ENCODE data around the gene PLB1.

PLB1 gene

DNA sequence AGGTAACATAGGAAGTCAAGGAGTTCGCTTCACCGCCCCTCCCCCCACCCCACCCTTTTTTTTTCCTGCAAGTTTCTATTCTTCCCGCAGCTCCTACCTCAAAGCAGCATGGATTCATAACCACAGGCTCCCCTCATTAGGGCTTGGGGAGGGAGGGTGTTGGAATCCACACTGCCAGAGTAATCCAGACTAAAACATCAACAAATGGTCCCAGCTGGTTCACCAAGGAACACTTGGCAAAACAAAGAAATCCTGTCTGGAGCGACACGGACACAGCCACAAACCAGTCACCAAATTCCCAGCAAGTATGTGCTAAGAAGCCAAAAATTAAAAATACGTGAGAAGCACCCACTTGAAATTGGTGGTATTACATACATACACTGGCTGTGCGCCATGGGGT, 148.9 kb downstream of the PLB1 start:
- Histone ChIP-seq H4K20me1 (no peaks in the 10 kb centered on the region), H3K36me3 (no peaks in the 10 kb centered on the region), H3K9ac (no peak overlapping the region), H3K4me1 (peaks cover 13% of the 10 kb centered on the region), H3K27me3 (no peaks in the 10 kb centered on the region), H3K4me3 (no peak overlapping the region), H3K27ac (no peak overlapping the region), H3K4me2 (no peak overlapping the region), H3K9me3 (no peaks in the 10 kb centered on the region)
- no peak for TF ChIP-seq Cebpa-rat (IDR thresholded peaks at IDR 0.05)

- H3K36me3 ChIP-seq = no peaks in the 10 kb centered on the region
- H4K20me1 ChIP-seq = no peaks in the 10 kb centered on the region
- H3K4me3 ChIP-seq = no peak overlapping the region
- H3K4me2 ChIP-seq = no peak overlapping the region
- no peak overlapping the region for H3K27ac ChIP-seq
- peaks cover 17% of the 10 kb centered on the region for H3K4me1 ChIP-seq
- no peak for TF ChIP-seq Cebpa-rat (IDR thresholded peaks at IDR 0.05)
- no peaks in the 10 kb centered on the region for H3K9me3 ChIP-seq
- H3K9ac ChIP-seq = no peak overlapping the region
- H3K27me3 ChIP-seq = no peaks in the 10 kb centered on the region
Observed at GRCh38 chr2:28645553-28645952, 149.7 kb downstream of the PLB1 start.

GRCh38 chr2:28647682-28648081, 151.8 kb downstream of the PLB1 start:
- Histone ChIP-seq H3K4me3 (no peak overlapping the region), H3K9me3 (no peaks in the 10 kb centered on the region), H3K27me3 (no peaks in the 10 kb centered on the region), H3K36me3 (no peaks in the 10 kb centered on the region), H4K20me1 (no peaks in the 10 kb centered on the region), H3K9ac (no peak overlapping the region), H3K4me2 (no peak overlapping the region), H3K4me1 (peaks cover 14% of the 10 kb centered on the region), H3K27ac (no peak overlapping the region)
- no peak for TF ChIP-seq Cebpa-rat (IDR thresholded peaks at IDR 0.05)

- no peak overlapping the region for H3K9ac ChIP-seq
- no peak overlapping the region for H3K4me2 ChIP-seq
- no peaks in the 10 kb centered on the region for H3K36me3 ChIP-seq
- H3K4me1 ChIP-seq = peaks cover 14% of the 10 kb centered on the region
- no peaks in the 10 kb centered on the region for H3K27me3 ChIP-seq
- H3K27ac ChIP-seq = no peak overlapping the region
- H4K20me1 ChIP-seq = no peaks in the 10 kb centered on the region
- no peak overlapping the region for H3K4me3 ChIP-seq
- TF ChIP-seq Cebpa-rat (IDR thresholded peaks at IDR 0.05) = no peak
- no peaks in the 10 kb centered on the region for H3K9me3 ChIP-seq
Observed at GRCh38 chr2:28648147-28648546, 152.3 kb downstream of the PLB1 start.

GRCh38 chr2:28648671-28649395, 153.0 kb downstream of the PLB1 start:
- Histone ChIP-seq H4K20me1 (no peaks in the 10 kb centered on the region), H3K36me3 (no peaks in the 10 kb centered on the region), H3K9me3 (no peaks in the 10 kb centered on the region), H3K9ac (no peak overlapping the region), H3K4me1 (peaks cover 14% of the 10 kb centered on the region), H3K4me2 (no peak overlapping the region), H3K27me3 (no peaks in the 10 kb centered on the region), H3K27ac (no peak overlapping the region), H3K4me3 (no peak overlapping the region)
- no peak for TF ChIP-seq Cebpa-rat (IDR thresholded peaks at IDR 0.05)

DNA sequence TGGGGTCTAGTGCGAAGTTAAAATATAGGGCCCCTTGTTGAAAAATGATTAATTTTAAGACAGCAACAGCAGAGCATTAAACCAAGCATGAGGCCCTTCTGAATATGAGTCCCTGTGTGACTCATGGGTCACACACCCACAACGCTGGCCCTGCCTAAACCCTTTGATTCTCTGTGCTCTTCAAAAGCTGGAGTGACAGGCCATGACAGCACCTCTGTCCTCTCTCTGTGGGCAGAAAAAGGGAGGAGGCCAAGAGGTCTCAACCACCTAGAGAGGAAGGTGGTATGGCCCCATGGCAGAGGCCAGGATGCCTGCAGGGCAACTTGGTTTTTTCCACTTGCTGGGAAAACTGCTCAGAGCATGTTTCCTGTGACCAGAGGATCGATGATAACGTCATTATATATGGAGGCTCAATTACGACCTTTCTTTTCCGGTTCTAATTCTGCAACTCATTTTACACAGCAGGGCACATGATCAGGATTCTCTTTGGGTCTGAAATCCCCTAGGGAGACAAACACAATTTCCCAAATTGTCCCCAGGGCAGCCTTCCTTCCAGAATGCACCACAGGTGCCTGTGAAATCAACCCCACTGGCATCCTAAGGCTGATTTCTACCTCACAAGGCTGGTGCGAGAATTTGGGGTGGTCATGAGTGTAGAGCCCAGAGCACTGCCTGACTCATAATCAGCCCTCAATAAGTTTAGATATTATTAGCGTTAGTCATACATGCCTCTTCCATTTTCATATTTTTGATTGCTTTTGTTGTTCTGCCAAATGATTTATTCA, 153.8 kb downstream of the PLB1 start:
- no peaks in the 10 kb centered on the region for H3K36me3 ChIP-seq
- no peak overlapping the region for H3K4me3 ChIP-seq
- H3K4me1 ChIP-seq = peaks cover 14% of the 10 kb centered on the region
- H3K4me2 ChIP-seq = peak overlapping the region; percentile 55
- H3K27me3 ChIP-seq = no peaks in the 10 kb centered on the region
- H3K9ac ChIP-seq = no peak overlapping the region
- H3K9me3 ChIP-seq = no peaks in the 10 kb centered on the region
- H3K27ac ChIP-seq = no peak overlapping the region
- no peak for TF ChIP-seq Cebpa-rat (IDR thresholded peaks at IDR 0.05)
- H4K20me1 ChIP-seq = no peaks in the 10 kb centered on the region

DNA sequence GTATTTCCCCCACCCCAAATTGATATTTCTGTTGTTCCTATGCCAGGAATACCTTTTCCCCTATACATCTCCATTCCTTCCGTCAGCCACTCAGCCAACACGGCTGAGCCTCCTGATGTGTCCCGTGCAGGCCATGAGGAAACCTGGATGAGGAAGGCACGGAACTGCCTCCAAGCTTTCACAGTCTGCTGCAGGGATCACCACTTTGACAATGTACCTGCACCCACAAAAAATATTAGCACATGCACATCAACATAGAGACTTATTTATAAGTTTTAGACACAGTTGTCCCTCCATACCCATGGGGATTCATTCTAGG, 154.4 kb downstream of the PLB1 start:
- no peak overlapping the region for H3K4me3 ChIP-seq
- H3K4me2 ChIP-seq = peak overlapping the region; percentile 55
- H3K4me1 ChIP-seq = peaks cover 14% of the 10 kb centered on the region
- H3K9me3 ChIP-seq = no peaks in the 10 kb centered on the region
- H3K27me3 ChIP-seq = no peaks in the 10 kb centered on the region
- no peak overlapping the region for H3K9ac ChIP-seq
- no peaks in the 10 kb centered on the region for H4K20me1 ChIP-seq
- no peaks in the 10 kb centered on the region for H3K36me3 ChIP-seq
- TF ChIP-seq Cebpa-rat (IDR thresholded peaks at IDR 0.05) = no peak
- no peak overlapping the region for H3K27ac ChIP-seq

GRCh38 chr2:28652217-28652616, 156.4 kb downstream of the PLB1 start:
- no peak overlapping the region for H3K4me3 ChIP-seq
- no peaks in the 10 kb centered on the region for H4K20me1 ChIP-seq
- no peak overlapping the region for H3K9ac ChIP-seq
- H3K27me3 ChIP-seq = no peaks in the 10 kb centered on the region
- H3K36me3 ChIP-seq = no peaks in the 10 kb centered on the region
- H3K9me3 ChIP-seq = no peaks in the 10 kb centered on the region
- no peak overlapping the region for H3K4me2 ChIP-seq
- TF ChIP-seq Cebpa-rat (IDR thresholded peaks at IDR 0.05) = no peak
- peaks cover 14% of the 10 kb centered on the region for H3K4me1 ChIP-seq
- no peak overlapping the region for H3K27ac ChIP-seq

DNA sequence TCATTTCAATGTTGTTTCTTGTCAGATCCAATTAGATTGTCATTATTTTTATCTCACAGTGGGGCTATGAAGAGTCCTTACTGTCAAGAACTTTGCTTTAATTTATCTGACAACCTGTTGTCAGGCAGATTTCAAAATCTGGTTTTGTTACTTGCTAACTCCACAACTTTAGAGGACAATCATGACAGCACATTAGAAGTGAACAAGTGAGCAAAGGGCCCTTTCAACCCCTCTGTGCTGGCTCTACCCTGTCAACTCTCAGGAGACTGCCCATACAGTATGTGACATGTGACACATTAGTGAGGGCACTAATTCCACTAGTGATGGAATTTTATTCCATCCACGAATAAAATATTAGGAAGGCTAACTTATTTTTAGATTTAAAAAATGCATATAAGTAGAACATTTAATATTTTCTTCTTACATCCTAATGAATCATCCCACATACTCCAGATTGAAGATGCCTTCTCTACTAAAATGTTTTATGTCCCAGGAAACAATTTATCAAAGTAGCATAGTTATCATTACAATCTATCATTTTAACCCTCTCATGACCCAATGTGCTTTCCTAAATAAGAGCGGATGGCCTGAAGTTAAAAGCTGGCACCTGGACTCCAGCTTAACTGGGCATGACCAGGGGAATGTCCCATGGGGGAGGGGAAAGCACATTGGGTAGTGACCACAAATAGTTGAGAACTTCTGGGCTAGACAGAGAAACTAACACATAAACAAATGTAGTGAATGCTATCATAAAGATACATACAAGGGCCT, 158.2 kb downstream of the PLB1 start:
- no peak for TF ChIP-seq Cebpa-rat (IDR thresholded peaks at IDR 0.05)
- Histone ChIP-seq H3K4me2 (no peak overlapping the region), H3K27ac (no peak overlapping the region), H3K36me3 (no peaks in the 10 kb centered on the region), H4K20me1 (no peaks in the 10 kb centered on the region), H3K4me1 (peaks cover 14% of the 10 kb centered on the region), H3K27me3 (no peaks in the 10 kb centered on the region), H3K9me3 (no peaks in the 10 kb centered on the region), H3K4me3 (no peak overlapping the region), H3K9ac (no peak overlapping the region)
